ENCODE measurements around the gene MBOAT7. TPM values are rescaled to one million over a fixed set of nuclear protein-coding genes. Genes with fewer than 3 reads are reported as not detected.
A peak's percentile ranks its signal among the peaks of the same experiment; 100 is the strongest.

The MBOAT7 gene
- total RNA-seq, 1 donor from 2014 or later, result 107 TPM

DNA sequence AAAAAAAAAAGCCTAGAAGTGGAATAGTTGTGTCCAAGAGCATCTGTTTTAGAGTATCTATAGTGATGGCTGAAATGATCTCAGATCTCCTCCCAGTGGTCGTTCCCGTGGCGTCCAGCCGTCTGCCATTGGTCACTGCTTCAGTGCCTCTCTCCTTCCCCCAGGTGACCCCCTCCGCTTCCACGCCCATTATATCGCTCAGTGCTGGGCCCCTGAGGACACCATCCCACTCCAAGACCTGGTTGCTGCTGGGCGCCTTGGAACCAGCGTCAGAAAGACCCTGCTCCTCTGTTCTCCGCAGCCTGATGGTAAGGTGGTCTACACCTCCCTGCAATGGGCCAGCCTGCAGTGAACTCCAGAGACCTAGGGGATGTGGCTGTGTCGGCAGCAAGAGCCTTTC is 3.6 kb upstream of the MBOAT7 start:
- Histone ChIP-seq H3K36me3 (ENCODE audit: control insufficient read depth, insufficient read depth, low read length) (no peaks in the 10 kb centered on the region), H3K4me3 (ENCODE audit: low read depth, low read length) (no peak overlapping the region), H3K27me3 (ENCODE audit: control insufficient read depth, insufficient read depth, low read length) (no peaks in the 10 kb centered on the region)
- DNase-seq (ENCODE audit: low read depth), result no peak
- TF ChIP-seq, protein P1, sequence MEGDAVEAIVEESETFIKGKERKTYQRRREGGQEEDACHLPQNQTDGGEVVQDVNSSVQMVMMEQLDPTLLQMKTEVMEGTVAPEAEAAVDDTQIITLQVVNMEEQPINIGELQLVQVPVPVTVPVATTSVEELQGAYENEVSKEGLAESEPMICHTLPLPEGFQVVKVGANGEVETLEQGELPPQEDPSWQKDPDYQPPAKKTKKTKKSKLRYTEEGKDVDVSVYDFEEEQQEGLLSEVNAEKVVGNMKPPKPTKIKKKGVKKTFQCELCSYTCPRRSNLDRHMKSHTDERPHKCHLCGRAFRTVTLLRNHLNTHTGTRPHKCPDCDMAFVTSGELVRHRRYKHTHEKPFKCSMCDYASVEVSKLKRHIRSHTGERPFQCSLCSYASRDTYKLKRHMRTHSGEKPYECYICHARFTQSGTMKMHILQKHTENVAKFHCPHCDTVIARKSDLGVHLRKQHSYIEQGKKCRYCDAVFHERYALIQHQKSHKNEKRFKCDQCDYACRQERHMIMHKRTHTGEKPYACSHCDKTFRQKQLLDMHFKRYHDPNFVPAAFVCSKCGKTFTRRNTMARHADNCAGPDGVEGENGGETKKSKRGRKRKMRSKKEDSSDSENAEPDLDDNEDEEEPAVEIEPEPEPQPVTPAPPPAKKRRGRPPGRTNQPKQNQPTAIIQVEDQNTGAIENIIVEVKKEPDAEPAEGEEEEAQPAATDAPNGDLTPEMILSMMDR (IDR thresholded peaks at IDR 0.05; ENCODE audit: insufficient read depth, low read length, poor library complexity, severe bottlenecking), result no peak

DNA sequence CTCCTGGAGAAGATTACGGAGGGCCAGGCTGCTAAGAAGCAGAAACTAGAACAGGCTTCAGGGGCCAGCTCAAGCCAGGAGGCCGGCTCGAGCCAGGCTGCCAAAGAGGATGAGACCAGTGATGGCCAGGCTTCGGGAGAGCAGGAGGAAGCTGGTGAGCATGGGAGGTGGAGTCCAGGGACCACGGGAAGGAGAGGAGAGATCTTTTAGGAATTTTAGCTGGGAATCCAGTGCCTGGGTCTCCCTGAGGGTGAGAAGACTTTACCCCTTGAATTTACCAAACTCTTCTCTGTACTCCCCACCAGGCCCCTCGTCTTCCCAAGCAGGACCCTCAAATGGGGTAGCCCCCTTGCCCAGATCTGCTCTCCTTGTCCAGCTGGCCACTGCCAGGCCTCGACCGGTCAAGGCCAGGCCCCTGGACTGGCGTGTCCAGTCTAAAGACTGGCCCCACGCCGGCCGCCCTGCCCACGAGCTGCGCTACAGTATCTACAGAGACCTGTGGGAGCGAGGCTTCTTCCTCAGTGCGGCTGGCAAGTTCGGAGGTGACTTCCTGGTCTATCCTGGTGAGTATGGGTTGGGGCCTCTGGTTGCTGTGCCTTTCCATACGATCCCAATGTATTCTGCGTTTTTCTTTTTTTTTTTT is 2.6 kb upstream of the MBOAT7 start:
- TF ChIP-seq, protein P1 (IDR thresholded peaks at IDR 0.05; ENCODE audit: insufficient read depth, low read length, poor library complexity, severe bottlenecking), result no peak
- Histone ChIP-seq H3K4me3 (ENCODE audit: low read depth, low read length) (peak overlapping the region; percentile 77), H3K27me3 (ENCODE audit: control insufficient read depth, insufficient read depth, low read length) (no peaks in the 10 kb centered on the region), H3K36me3 (ENCODE audit: control insufficient read depth, insufficient read depth, low read length) (peaks cover 2% of the 10 kb centered on the region)
- DNase-seq (ENCODE audit: low read depth), result no peak

DNA sequence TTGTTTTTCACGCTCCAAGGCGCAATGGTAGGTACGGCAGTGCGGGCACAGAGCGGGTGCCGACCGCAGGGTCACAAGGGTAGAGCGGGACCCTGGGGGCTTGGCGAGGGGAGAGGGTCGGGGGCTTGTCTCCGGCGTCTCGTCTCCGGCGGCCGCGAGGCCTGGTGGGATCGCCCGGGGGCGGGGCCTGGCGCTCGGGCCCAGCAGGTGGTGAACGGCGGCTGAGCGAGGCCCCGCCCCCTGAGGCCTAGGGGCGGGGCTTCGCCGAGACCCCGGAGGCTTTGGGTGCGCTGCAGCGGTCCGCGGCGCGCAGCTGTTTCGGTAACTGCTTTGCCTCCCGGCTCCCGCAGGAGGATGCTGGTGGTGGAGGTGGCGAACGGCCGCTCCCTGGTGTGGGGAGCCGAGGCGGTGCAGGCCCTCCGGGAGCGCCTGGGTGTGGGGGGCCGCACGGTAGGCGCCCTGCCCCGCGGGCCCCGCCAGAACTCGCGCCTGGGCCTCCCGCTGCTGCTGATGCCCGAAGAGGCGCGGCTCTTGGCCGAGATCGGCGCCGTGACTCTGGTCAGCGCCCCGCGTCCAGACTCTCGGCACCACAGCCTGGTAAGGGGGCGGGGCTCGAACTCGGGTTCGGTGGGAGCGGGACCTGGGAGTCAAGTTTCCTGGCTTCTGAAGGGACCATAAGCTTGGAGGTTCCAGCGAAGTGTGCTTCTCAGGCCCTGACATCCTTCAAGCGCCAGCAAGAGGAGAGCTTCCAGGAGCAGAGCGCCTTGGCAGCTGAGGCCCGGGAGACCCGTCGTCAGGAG is 1.8 kb upstream of the MBOAT7 start, which contains the start of gene TSEN34:
TSEN34 (plus strand) TSS at position 298 of the 800 bp plus-strand sequence; CDS start at position 355, 57 bp downstream.
- Histone ChIP-seq H3K36me3 (ENCODE audit: control insufficient read depth, insufficient read depth, low read length) (peaks cover 2% of the 10 kb centered on the region), H3K4me3 (ENCODE audit: low read depth, low read length) (peak within 1 kb of the TSS; percentile 77), H3K27me3 (ENCODE audit: control insufficient read depth, insufficient read depth, low read length) (no peaks in the 10 kb centered on the region)
- TF ChIP-seq, protein P1 (IDR thresholded peaks at IDR 0.05; ENCODE audit: insufficient read depth, low read length, poor library complexity, severe bottlenecking), result no peak
- no peak for DNase-seq (ENCODE audit: low read depth)

DNA sequence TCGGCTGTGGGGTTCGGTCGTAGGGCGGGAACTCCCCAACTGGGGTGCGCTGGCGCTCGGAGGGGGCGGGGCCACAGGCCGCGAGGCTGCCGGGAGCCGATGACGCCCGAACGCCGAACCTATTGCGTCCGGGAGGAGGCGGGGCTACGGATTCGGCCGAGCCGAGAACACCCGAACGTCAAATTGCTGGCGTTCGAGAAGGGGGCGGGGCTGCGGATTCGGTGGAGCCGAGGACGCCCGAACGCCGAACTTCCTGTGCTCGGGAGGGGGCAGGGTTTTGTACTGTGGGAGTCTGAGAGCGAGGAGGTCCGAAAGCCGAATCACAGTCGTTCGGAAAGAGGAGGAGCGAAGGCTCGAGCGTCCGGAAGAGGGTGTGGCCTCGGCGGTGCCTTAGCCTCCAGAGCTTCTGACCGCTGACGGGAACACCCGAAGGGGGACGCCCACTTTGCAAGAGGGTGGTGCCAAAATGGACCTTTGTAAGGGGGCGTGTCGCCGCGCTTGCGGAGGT is 1.2 kb upstream of the MBOAT7 start:
- TF ChIP-seq, protein P1 (IDR thresholded peaks at IDR 0.05; ENCODE audit: insufficient read depth, low read length, poor library complexity, severe bottlenecking), result no peak
- Histone ChIP-seq H3K4me3 (ENCODE audit: low read depth, low read length) (peak overlapping the region; percentile 77), H3K36me3 (ENCODE audit: control insufficient read depth, insufficient read depth, low read length) (peaks cover 2% of the 10 kb centered on the region)

DNA sequence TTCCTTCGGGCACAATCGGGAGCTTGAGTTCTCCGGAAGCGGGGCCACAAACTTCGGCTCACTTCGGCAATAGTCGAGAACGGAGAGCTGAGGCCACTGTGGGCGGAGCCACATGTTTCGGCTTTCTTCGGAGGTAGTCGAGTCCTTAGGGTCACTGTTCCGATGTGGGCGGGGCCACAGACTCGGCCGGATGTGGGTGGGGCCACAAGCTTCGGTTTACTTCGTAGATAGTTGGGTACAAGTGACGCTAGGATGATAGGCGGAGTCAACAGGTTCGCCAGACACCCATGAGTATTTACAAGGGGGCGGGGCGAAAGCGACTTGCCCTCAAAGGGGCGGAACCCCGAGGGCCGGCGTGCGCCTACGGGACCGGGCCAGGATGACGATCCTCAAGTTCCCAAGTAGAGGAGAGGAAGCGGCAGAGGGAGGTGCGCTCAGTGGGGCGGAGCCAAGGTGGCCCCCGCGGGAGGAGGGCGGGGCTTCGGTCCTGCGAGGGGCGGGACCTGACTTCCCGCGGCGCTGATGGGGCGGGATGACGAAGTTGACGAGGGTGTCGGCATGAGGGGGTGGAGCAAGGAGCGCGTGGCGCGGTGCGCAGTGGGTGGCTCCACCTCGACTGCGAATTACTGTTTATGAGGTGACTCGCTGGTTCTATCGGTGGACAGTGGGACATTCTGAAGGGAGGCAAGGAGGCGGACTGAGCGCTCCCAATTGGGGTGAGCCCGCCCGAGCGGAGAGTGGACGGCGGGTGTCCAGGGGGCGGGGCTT is 539 bp upstream of the MBOAT7 start:
- peak; percentile 99 for DNase-seq (ENCODE audit: low read depth)
- Histone ChIP-seq H3K36me3 (ENCODE audit: control insufficient read depth, insufficient read depth, low read length) (peaks cover 2% of the 10 kb centered on the region), H3K4me3 (ENCODE audit: low read depth, low read length) (peak overlapping the region; percentile 77), H3K27me3 (ENCODE audit: control insufficient read depth, insufficient read depth, low read length) (no peaks in the 10 kb centered on the region)
- TF ChIP-seq, protein P1 (IDR thresholded peaks at IDR 0.05; ENCODE audit: insufficient read depth, low read length, poor library complexity, severe bottlenecking), result no peak

More for the DNA sequence above, 1.2 kb upstream of the MBOAT7 start:
- no peaks in the 10 kb centered on the region for H3K27me3 ChIP-seq (ENCODE audit: control insufficient read depth, insufficient read depth, low read length)
- peak; percentile 86 for DNase-seq (ENCODE audit: low read depth)
